ENCODE results near the gene SETD3.

The SETD3 gene

GRCh38 chr14:99451234-99451633, 29.4 kb downstream of the SETD3 start:
- Histone ChIP-seq H3K9me3 (ENCODE audit: insufficient read depth, low read length) (no peaks in the 10 kb centered on the region), H3K27ac (ENCODE audit: low read depth, low read length) (no peak overlapping the region), H3K36me3 (ENCODE audit: low read length) (no peaks in the 10 kb centered on the region), H4K20me1 (ENCODE audit: low read depth, low read length) (no peaks in the 10 kb centered on the region), H3K79me2 (ENCODE audit: insufficient read depth, low read length) (no peaks in the 10 kb centered on the region), H2AFZ (ENCODE audit: low read depth, low read length, severe bottlenecking) (no peak overlapping the region), H3K9ac (ENCODE audit: low read length) (no peak overlapping the region), H3K4me3 (ENCODE audit: insufficient read depth, low read length, poor library complexity, severe bottlenecking) (no peak overlapping the region), H3K9me2 (replicated peaks; ENCODE audit: insufficient read depth, low read length) (no peaks in the 10 kb centered on the region), H3K4me2 (ENCODE audit: low read depth, low read length, poor library complexity, severe bottlenecking) (no peak overlapping the region), H3K27me3 (ENCODE audit: low read length) (no peaks in the 10 kb centered on the region), H3F3A (ENCODE audit: insufficient read depth) (no peaks in the 10 kb centered on the region)
- TF ChIP-seq EZH2phosphoT487 (conservative IDR thresholded peaks at IDR 0.05; ENCODE audit: low read length) (no peak), CTCF (IDR thresholded peaks at IDR 0.05; ENCODE audit: insufficient read depth, low read length, poor library complexity, severe bottlenecking) (no peak)

- no peak overlapping the region for H3K4me3 ChIP-seq (ENCODE audit: insufficient read depth, low read length, poor library complexity, severe bottlenecking)
- H3K9me2 ChIP-seq (replicated peaks; ENCODE audit: insufficient read depth, low read length), result no peaks in the 10 kb centered on the region
- H3F3A ChIP-seq (ENCODE audit: insufficient read depth), result no peaks in the 10 kb centered on the region
- no peak overlapping the region for H3K9ac ChIP-seq (ENCODE audit: low read length)
- no peaks in the 10 kb centered on the region for H3K9me3 ChIP-seq (ENCODE audit: insufficient read depth, low read length)
- H3K27ac ChIP-seq (ENCODE audit: low read depth, low read length), result no peak overlapping the region
- no peak for TF ChIP-seq CTCF (IDR thresholded peaks at IDR 0.05; ENCODE audit: insufficient read depth, low read length, poor library complexity, severe bottlenecking)
- no peak for TF ChIP-seq EZH2phosphoT487 (conservative IDR thresholded peaks at IDR 0.05; ENCODE audit: low read length)
- no peaks in the 10 kb centered on the region for H4K20me1 ChIP-seq (ENCODE audit: low read depth, low read length)
- no peak overlapping the region for H2AFZ ChIP-seq (ENCODE audit: low read depth, low read length, severe bottlenecking)
- H3K36me3 ChIP-seq (ENCODE audit: low read length), result no peaks in the 10 kb centered on the region
- H3K27me3 ChIP-seq (ENCODE audit: low read length), result no peaks in the 10 kb centered on the region
- H3K4me2 ChIP-seq (ENCODE audit: low read depth, low read length, poor library complexity, severe bottlenecking), result no peak overlapping the region
- H3K79me2 ChIP-seq (ENCODE audit: insufficient read depth, low read length), result no peaks in the 10 kb centered on the region
Observed at GRCh38 chr14:99450266-99450665, 30.4 kb downstream of the SETD3 start.

- Histone ChIP-seq H3K36me3 (ENCODE audit: low read length) (no peaks in the 10 kb centered on the region), H3K79me2 (ENCODE audit: insufficient read depth, low read length) (no peaks in the 10 kb centered on the region), H3K27ac (ENCODE audit: low read depth, low read length) (no peak overlapping the region), H4K20me1 (ENCODE audit: low read depth, low read length) (no peaks in the 10 kb centered on the region), H3F3A (ENCODE audit: insufficient read depth) (no peaks in the 10 kb centered on the region), H3K4me2 (ENCODE audit: low read depth, low read length, poor library complexity, severe bottlenecking) (no peak overlapping the region), H3K9ac (ENCODE audit: low read length) (no peak overlapping the region), H3K27me3 (ENCODE audit: low read length) (no peaks in the 10 kb centered on the region), H3K4me3 (ENCODE audit: insufficient read depth, low read length, poor library complexity, severe bottlenecking) (no peak overlapping the region), H2AFZ (ENCODE audit: low read depth, low read length, severe bottlenecking) (no peak overlapping the region), H3K9me2 (replicated peaks; ENCODE audit: insufficient read depth, low read length) (no peaks in the 10 kb centered on the region), H3K9me3 (ENCODE audit: insufficient read depth, low read length) (no peaks in the 10 kb centered on the region)
- TF ChIP-seq CTCF (IDR thresholded peaks at IDR 0.05; ENCODE audit: insufficient read depth, low read length, poor library complexity, severe bottlenecking) (no peak), EZH2phosphoT487 (conservative IDR thresholded peaks at IDR 0.05; ENCODE audit: low read length) (no peak)
Observed at GRCh38 chr14:99447739-99448138, 32.9 kb downstream of the SETD3 start.

Data from SU-DHL-6 (cell line).